ENCODE measurements around the gene AMH. TPM values are rescaled to one million over a fixed set of nuclear protein-coding genes. Genes with fewer than 3 reads are reported as not detected.

AMH gene
- polyA plus RNA-seq, 4 donors, result 2.2 to 3.2 (median 2.8) TPM

DNA sequence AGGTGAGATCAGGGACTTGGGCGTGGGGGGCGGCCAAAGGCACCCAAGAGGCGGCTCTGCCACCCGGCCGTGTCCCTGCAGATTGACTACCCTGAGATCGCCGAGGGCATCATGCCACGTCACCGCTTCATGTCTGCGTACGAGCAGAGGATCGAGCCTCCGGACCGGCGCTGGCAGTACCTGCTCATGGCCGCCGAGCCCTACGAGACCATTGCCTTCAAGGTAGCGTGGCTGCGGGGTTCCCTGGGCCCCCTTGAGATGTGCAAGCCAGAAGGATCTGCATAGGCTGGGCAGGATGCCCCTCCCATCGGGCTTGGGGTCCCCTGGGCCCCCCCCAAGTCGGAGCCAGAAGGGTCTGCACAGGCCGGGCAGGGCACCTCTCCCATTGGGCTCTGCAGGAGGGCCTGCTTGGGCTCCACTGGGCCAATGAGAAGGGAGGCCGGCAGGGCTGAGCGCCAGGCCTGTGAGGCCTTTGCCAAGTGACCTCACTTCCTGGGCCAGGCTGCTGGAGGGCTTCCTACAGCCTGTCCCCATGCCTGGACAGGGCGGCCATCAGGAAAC is 2.2 kb upstream of the AMH start:
- DNase-seq (ENCODE audit: low read depth in 4 of 4, low spot score in 3 of 4), result no peak

DNA sequence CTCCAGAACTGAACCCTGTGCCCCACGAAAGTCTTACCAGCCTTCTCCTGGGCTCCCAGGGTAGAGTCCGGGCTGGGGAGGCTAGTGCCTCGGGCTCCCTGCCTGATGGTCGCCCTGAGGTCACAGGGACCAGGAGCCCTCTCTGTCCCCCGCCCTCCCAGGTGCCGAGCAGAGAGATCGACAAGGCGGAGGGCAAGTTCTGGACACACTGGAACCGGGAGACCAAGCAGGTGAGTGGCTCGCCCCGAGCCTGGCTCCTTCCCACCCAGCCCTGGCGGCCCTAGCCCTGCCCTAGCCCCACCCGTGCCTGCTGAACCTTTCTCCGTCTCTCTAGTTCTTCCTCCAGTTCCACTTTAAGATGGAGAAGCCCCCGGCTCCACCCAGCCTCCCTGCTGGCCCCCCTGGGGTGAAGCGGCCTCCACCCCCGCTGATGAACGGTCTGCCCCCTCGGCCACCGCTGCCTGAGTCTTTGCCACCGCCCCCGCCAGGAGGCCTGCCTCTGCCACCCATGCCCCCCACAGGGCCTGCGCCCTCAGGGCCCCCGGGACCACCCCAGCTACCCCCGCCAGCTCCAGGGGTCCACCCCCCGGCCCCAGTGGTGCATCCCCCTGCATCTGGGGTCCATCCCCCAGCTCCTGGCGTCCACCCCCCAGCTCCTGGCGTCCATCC is 1.6 kb upstream of the AMH start:
- DNase-seq (ENCODE audit: low read depth in 4 of 4, low spot score in 3 of 4), result no peak

DNA sequence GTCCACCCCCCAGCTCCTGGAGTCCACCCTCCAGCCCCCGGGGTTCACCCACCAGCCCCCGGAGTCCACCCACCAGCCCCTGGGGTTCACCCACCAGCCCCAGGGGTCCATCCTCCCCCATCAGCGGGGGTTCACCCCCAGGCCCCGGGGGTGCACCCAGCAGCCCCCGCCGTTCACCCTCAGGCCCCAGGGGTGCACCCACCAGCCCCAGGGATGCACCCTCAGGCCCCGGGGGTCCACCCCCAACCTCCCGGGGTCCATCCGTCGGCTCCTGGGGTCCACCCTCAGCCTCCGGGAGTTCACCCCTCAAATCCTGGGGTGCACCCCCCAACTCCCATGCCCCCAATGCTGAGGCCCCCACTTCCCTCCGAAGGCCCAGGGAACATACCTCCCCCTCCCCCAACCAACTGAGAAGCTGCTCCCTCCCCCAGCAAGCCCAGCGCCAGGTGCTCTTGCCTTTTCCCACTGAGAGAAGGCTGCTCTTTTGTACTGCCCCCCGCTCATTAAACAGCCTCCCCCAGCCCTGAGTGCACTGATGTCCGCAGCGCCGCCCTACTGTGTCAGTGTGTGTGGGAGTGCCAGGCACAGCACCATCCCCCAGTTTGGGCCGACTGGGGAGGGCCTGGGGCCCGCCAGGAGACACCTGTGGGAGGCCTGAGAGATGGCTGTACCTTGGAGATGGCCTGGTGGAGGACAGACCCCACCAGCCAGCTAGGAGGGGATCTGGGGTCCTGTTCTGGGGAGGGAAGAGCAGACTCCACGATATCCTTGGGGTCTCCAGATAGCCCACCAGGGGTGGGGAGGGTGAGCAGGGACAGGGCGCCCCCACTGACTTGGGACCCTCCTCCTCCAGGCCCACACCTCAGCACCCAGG is 750 bp upstream of the AMH start:
- no peak for DNase-seq (ENCODE audit: low read depth in 4 of 4, low spot score in 3 of 4)

DNA sequence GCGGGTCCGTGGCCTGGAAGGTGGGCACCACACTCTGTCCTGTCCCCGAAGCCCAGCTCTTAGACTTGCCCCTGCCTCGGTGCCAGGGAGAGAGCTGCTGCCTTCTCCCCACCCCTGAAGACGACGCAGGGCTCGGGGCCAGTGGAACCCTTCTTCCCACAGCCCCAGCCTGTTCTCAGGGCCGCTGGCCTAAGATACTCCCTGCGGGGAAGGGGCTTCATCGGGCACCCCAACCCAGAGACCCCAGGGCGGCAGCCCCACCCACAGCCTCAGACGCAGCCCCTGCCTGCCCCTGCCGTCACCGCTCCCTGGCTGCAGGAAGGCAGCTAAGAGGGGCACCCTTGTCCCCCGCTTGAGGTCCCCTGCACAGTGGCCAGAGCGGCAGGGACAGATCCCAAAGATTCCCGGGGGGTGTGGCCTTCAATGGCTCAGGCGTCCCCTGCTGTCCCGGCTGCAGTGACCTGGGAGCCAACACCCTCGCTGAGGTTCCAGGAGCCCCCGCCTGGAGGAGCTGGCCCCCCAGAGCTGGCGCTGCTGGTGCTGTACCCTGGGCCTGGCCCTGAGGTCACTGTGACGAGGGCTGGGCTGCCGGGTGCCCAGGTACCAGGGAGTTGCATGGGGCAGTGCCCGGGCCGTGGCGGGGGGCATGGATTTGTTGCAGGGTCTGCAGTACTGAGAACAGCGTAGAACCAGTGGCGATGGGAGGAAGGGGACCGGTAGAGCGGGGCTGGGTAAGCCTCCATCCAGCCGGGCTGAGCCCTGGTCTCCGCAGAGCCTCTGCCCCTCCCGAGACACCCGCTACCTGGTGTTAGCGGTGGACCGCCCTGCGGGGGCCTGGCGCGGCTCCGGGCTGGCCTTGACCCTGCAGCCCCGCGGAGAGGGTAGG is 1.0 kb downstream of the AMH start:
- no peak for DNase-seq (ENCODE audit: low read depth in 4 of 4, low spot score in 3 of 4)

DNA sequence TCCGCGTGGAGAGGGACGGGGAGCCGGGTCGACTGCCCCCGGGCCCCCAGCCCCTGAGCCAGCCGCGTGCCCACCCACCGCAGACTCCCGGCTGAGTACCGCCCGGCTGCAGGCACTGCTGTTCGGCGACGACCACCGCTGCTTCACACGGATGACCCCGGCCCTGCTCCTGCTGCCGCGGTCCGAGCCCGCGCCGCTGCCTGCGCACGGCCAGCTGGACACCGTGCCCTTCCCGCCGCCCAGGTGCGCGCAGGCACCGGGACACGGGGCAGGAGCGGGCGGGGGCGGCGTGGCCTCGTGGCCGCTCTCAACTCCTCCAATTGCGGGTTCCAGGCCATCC is 1.6 kb downstream of the AMH start:
- no peak for DNase-seq (ENCODE audit: low read depth in 4 of 4, low spot score in 3 of 4)

DNA sequence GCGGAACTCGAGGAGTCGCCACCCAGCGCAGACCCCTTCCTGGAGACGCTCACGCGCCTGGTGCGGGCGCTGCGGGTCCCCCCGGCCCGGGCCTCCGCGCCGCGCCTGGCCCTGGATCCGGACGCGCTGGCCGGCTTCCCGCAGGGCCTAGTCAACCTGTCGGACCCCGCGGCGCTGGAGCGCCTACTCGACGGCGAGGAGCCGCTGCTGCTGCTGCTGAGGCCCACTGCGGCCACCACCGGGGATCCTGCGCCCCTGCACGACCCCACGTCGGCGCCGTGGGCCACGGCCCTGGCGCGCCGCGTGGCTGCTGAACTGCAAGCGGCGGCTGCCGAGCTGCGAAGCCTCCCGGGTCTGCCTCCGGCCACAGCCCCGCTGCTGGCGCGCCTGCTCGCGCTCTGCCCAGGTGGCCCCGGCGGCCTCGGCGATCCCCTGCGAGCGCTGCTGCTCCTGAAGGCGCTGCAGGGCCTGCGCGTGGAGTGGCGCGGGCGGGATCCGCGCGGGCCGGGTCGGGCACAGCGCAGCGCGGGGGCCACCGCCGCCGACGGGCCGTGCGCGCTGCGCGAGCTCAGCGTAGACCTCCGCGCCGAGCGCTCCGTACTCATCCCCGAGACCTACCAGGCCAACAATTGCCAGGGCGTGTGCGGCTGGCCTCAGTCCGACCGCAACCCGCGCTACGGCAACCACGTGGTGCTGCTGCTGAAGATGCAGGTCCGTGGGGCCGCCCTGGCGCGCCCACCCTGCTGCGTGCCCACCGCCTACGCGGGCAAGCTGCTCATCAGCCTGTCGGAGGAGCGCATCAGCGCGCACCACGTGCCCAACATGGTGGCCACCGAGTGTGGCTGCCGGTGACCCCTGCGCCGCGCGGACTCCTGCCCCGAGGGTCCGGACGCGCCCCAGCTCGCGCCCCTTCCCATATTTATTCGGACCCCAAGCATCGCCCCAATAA is 2.3 kb downstream of the AMH start:
- DNase-seq (ENCODE audit: low read depth in 4 of 4, low spot score in 3 of 4), result no peak

DNA sequence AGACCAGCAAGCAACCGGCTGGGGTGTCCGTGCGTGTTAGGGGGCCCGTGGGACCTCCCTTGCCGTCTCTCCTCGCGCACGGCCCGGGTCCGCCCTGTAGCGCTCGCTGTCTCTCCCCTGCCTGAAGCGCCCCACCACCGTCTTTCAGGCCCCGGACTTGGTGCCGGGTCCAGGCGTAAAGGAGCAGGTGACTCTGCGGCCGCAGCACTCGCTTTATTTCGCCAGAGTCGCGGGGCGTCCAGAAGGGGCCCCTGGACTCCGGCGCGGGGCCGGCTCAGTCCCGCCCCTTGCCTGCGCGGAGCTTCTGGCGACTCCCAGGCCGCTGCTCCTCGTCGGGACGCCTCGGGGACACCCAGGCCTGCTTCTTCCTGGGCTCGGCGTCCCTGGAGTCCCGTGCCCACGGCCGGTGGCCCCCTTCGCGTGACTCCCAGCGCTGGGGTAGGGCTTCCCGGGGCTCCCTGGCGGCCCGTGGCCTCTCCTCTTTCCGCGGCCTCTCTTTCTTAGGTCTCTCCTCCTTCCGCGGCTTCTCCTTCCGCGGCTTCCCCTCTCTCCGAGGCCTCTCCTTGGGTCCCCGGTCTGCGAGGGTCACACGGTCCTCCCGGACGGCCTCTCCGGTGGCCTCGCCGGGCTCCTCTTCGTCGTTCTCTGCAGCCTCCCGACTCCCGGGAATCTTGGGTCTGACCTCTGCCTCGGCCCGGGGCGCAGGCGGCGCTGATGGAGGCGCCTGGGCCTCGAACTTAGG is 3.1 kb downstream of the AMH start:
- no peak for DNase-seq (ENCODE audit: low read depth in 4 of 4, low spot score in 3 of 4)

DNA sequence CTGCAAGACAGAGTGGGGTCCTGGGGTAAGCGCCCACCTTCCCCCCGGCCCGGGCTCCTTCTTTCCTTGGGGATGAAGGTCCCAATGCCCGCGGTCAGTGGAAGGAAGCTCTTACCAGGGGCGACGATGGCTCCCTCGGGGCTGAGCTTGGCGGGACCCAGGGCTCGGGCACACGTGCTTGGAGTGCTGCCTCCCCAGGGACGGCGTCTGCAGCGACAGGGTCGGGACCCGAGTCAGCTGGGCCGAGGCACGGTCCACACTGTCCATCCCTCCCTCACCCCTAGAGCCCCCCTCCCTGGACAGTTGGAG is 3.6 kb downstream of the AMH start:
- DNase-seq (ENCODE audit: low read depth in 4 of 4, low spot score in 3 of 4), result no peak

DNA sequence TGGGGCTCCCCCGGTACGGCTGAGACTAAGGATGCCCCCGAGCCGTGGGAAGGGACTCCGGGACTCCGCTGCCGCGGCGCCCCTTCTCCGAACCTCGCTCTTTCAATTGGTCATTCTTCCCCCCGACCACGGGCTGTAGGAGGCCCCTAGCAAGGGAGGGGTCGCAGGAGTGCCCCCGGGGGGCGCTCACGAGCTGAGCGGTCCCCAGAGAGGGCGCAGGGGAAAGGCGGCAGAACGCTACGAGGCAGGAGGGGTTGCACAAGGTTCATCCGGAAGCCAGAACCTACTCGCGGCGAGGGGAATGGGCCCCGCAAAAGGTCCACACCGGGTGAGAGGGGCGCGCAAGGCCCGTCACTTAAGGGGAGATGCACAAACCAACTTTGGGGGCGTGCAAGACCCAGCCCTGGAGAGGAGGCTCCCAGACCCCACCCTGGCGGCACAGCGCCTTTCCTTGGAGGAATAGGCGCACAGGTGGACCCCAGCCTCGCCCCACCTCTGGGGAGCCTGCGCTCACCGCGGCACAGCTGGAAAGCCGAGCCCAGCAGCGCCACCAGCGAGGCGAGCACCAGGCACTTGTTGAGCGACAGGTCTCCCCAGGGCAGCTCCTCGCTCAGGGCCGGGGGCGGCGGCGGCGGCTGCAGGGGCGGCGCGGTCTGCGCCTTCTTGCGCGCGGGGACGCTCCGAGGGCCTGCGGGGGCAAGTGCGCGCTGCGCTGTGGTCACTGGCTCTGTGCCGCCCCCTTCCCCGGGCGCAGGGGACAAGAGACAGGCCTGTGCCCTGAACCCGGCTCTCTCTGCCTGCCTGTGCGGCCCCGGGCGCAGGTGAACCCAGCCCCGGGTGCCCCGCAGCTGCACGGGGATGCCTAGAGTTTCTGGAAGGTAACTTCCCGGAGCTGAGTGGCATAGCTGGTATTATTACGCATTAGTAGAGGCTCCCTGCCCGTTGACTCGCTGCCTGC is 4.3 kb downstream of the AMH start:
- no peak for DNase-seq (ENCODE audit: low read depth in 4 of 4, low spot score in 3 of 4)

DNA sequence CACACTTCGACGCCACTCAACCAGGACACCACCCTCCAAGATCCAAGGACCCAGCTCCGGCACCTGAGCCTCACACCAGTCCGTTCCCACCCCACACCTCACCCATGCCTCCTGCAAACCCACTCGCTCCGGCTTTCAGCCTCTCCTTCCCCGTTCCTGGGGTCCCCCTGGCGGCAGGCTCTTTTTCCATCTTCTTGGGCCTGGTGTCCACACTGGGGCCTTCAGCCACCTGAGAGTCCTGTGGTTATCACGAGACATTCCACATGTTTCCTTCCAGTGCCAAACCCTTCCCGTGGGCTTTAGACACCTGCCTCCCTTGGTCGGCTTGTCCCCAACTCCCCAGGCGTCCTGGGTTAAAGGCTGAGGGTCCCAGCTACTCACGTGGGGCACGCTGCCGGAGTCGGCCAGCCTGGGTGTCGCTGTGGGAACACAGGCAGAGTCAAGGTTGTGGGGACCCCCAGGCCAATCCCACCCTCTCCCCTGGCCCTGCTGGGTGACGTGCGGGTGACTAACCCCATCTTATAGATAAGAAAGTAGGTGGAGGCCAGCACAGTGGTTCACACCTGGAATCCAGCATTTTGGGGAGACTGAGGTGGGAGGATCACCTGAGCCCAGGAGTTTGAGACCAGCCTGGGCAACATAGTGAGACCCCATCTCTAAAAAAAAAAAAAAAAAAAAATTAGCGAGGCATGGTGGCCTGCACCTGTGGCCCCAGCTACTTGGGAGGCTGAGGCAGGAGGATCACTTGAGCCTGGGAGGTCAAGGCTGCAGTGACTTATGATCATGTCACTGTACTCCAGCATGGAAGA is 5.1 kb downstream of the AMH start:
- no peak for DNase-seq (ENCODE audit: low read depth in 4 of 4, low spot score in 3 of 4)

DNA sequence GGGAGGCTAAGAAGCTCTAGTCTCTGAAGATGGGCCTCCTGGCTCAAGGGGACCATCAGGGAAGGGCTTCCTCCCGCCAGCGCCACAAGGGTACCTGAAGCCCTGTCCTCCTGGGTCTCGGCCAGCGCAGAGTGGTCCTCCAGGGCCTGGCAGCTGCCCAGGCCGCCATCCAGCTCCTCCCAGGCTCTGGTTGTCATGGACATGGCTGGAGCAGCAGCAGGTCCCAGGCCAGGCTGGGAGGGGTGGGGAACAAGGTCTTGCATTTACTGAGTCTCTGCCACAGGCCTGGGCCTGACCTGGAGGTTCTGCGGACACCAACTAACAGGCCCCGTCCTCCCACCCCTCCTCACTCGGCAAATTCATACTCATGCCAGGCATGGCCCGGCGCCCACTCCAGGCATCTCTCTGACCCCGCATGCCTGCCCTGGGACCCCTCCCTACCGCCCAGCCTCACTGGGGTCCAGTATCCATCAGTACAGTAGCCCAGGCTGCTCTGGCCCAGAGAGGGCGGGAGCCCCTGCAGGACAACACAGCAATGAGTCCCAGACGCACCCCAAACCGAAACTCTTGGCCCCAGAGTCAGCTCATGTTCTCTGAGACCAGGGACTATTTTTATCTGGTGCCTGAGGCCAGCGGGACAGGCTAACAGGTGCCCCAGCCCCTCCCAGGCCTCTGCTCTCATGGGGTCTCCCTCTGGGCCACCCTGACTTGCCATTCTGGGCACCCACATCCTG is 6.2 kb downstream of the AMH start:
- DNase-seq (ENCODE audit: low read depth in 4 of 4, low spot score in 3 of 4), result no peak

DNA sequence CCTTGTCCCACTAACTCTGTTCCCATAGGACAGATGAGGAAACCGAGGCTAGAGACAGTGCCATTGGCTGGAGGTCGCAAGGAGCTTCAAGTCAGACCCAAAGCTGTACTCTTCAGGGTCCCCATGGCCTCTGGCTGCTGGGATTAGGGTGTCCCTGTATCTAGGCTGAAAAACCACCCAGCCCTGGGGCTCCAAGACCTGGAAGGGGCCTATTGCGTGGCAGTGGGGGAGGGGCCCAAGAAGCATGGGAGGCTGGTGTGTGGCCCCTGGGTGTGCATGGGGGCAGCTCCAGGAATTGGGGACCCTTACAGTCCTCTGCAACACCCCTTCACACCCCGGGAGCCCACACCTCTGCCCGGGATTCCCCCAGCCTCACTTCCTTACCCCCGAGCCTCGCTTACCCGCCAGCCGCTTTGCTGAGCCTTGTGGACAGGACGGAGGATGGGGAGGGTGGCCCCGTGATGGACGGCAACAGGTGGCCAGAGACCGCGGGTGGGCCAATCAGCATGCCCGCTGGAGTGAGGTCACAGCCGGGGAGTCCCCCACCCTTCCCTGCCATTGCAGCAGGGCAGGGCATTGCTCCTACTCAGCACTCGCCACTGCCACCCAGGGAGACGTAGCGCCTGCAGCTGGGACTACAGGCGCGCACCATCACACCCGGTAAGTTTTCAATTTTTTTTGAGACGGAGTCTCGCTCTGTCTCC is 7.0 kb downstream of the AMH start, which contains the start of gene JSRP1:
Gene JSRP1 (minus strand): TSS at position 436 of the 704 bp plus-strand sequence. CDS start 1,103 bp downstream, outside the sequence.
- no peak for DNase-seq (ENCODE audit: low read depth in 4 of 4, low spot score in 3 of 4)

DNA sequence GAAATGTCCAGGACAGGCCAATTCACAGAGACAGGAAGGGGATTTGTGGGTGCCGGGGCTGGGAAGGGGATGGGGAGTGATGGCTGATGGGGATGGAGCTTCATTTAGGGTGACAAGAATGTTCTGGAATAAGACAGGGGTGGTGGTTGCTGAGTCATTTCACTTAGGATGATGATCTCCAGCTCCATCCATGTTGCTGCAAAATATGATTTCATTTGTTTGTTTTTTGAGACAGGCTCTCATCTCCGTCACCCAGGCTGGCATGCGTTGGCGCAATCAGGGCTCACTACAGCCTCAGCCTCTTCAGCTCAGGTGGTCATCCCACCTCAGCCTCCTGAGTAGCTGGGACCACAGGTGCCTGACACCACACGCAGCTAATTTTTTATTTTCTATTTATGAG is 10.2 kb downstream of the AMH start:
- no peak for DNase-seq (ENCODE audit: low read depth in 4 of 4, low spot score in 3 of 4)

DNA sequence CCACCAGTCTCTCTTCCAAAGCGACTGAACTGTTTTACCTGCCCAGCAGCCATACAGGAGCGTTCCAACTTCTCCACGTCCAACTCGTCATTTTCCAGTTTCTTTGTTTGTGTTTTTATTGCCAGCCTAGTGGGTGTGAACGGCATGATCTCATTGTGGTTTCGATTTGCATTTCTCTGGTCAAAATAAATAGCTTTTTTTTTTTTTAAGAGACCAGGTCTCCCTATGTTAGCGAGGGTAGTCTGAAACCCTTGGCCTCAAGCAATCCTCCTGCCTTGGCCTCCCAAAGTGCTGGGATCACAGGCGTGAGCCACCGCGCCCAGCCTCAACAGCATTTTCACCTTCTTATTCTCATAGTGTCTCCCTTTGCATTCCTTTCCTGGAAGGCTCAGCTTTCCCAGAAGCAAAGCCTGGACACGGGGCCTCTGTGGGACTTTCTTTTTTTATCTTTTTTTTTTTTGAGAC is 11.2 kb downstream of the AMH start:
- DNase-seq (ENCODE audit: low read depth in 4 of 4, low spot score in 3 of 4), result no peak

DNA sequence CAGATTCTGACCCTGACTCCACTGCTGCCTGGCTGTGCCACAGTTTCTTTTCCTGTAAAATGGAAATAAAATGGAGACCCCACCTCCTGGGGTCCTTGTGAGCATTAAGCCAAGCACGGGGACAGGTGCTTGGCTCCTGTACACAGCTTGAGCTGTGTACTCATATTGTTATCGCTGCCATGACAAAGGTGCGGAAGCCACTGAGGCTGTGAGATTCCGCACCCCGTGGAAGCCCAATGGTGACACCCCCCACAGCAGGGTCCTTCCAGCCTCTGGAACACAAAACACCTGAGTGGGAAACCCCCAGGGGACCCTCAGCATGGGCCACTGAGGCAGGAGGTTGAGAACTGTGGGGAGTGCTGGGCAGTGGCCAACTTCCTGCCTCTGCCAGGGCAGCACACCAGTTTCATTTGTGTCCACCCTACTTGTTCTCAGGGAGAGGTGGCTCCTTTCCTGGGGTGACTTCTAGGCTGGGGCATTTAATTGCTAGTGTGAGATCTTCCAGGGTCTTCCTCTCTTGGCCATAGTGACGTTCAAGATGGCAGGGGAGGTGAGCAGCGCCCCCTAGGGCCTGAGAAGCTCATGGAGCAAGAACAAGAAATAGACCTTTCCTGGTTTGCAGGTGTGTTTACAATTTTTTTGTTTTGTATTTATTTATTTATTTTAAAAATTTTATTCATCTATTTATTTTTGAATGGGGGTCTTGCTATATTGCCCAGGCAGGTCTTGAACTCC is 12.5 kb downstream of the AMH start:
- no peak for DNase-seq (ENCODE audit: low read depth in 4 of 4, low spot score in 3 of 4)
